Endodermal cell (in vitro differentiated cells): ENCODE results near the gene CACNG4. TPM values are rescaled to one million over a fixed set of nuclear protein-coding genes. Genes with fewer than 3 reads are reported as not detected.

Experiments used
- DNase-seq: peaks from one replicate; pipeline ENCODE4 v3.0.0-alpha.2; 2017
- H3K27ac ChIP-seq: 2 replicates; pipeline ENCODE4 v1.5.1; 2013; ENCODE audit warnings: mild to moderate bottlenecking, low read depth, low read length, moderate library complexity
- H3K27me3 ChIP-seq: 2 replicates; pipeline ENCODE4 v1.6.1; 2013; ENCODE audit warnings: mild to moderate bottlenecking, low read length, moderate library complexity; ENCODE audit not compliant: insufficient read depth, control insufficient read depth, poor library complexity, severe bottlenecking
- H3K36me3 ChIP-seq: 2 replicates; pipeline ENCODE4 v1.7.0; 2013; ENCODE audit warnings: mild to moderate bottlenecking, low read length, moderate library complexity; ENCODE audit not compliant: control insufficient read depth, insufficient read depth
- H3K4me1 ChIP-seq: one replicate; pipeline ENCODE4 v1.7.0; 2013; ENCODE audit warnings: low read length; ENCODE audit not compliant: control insufficient read depth, insufficient read depth
- H3K4me3 ChIP-seq: 2 replicates; pipeline ENCODE4 v1.5.1; 2013; ENCODE audit warnings: mild to moderate bottlenecking, low read length, moderate library complexity
- H3K9ac ChIP-seq: 2 replicates; pipeline ENCODE4 v1.6.1; 2013; ENCODE audit warnings: mild to moderate bottlenecking, low read length, moderate library complexity; ENCODE audit not compliant: poor library complexity, severe bottlenecking; ENCODE audit errors: extremely low read depth
- H3K9me3 ChIP-seq: 2 replicates; pipeline ENCODE4 v1.6.1; 2013; ENCODE audit warnings: mild to moderate bottlenecking, low read length, moderate library complexity; ENCODE audit not compliant: control insufficient read depth
- H3K27ac Mint-ChIP-seq: 2 replicates; pipeline ENCODE4 v1.8.0; 2020; ENCODE audit warnings: mixed read lengths
- H3K27me3 Mint-ChIP-seq: 2 replicates; pipeline ENCODE4 v1.8.0; 2021; ENCODE audit warnings: mild to moderate bottlenecking, mixed read lengths; ENCODE audit not compliant: insufficient read depth
- H3K36me3 Mint-ChIP-seq: 2 replicates; pipeline ENCODE4 v1.8.0; 2020; ENCODE audit warnings: low read depth, mixed read lengths
- H3K4me1 Mint-ChIP-seq: 2 replicates; pipeline ENCODE4 v1.8.0; 2020; ENCODE audit warnings: mixed read lengths
- H3K4me3 Mint-ChIP-seq: 2 replicates; pipeline ENCODE4 v1.8.0; 2020; ENCODE audit warnings: mild to moderate bottlenecking, moderate library complexity, mixed read lengths
- H3K9me3 Mint-ChIP-seq: 2 replicates; pipeline ENCODE4 v1.8.0; 2020; ENCODE audit warnings: mild to moderate bottlenecking, mixed read lengths
- WGBS, 2 experiments: methylation state at CpG; one replicate each; pipeline versions ENCODE4 v1.1.5 to v1.1.7; 2013; ENCODE audit warnings: missing lambda C conversion rate in 2 of 2, mixed read lengths in 1 of 2; ENCODE audit not compliant: insufficient coverage in 1 of 2, insufficient read length in 1 of 2; 5-methylcytosine and 5-hydroxymethylcytosine counted together
- total RNA-seq, 2 donors: library from RNA; stranded (reverse); fragmentation: NEBNext Ultra II Directional in 1 of 2; extraction: Animal tissue kit (Norgen Biotek cat#: 25700) in 1 of 2; gene quantifications; 2 replicates in 1 of 2; 3 replicates in 1 of 2; pipeline ENCODE4 v1.2.1, GENCODE V29; 2021
- TF ChIP-seq, protein P1 (sequence below): fragments of 200-600 bp; sonication (generic); conservative IDR thresholded peaks from 2 replicates; pipeline ENCODE4 v1.5.0; 2021; ENCODE audit warnings: antibody characterized with exemption, mild to moderate bottlenecking

CACNG4 gene
- total RNA-seq, 2 donors from 2014 or later, result 0.22 to 1.3 TPM

DNA sequence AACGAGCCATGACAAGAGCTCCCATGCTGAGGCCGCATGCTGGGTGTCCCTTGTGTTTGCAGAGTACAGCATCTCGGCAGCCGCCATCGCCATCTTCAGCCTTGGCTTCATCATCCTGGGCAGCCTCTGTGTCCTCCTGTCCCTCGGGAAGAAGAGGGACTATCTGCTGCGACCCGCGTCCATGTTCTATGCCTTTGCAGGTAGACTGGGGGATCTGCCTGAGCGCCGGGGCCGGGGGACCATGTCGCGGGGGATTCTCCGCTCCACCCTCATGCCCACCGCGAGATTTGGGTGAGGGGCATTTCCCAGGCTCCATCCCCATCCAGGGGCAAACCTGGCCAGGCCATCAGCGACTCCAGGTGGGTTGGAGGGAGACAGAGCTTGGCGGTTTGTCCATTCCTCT, 90.5 kb downstream of the CACNG4 start:
- Histone ChIP-seq H3K9ac (no peak overlapping the region), H3K36me3 (no peaks in the 10 kb centered on the region), H3K4me3 (no peak overlapping the region), H3K27me3 (no peaks in the 10 kb centered on the region), H3K9me3 (peaks cover under 1% of the 10 kb centered on the region), H3K27ac (no peak overlapping the region), H3K4me1 (no peaks in the 10 kb centered on the region)
- peak; percentile 43 for DNase-seq
- Mint-ChIP-seq H3K27me3 (peaks cover 2% of the 10 kb centered on the region), H3K4me1 (no peaks in the 10 kb centered on the region), H3K27ac (no peak overlapping the region), H3K4me3 (no peak overlapping the region), H3K36me3 (no peaks in the 10 kb centered on the region), H3K9me3 (no peaks in the 10 kb centered on the region)
- TF ChIP-seq, protein P1, sequence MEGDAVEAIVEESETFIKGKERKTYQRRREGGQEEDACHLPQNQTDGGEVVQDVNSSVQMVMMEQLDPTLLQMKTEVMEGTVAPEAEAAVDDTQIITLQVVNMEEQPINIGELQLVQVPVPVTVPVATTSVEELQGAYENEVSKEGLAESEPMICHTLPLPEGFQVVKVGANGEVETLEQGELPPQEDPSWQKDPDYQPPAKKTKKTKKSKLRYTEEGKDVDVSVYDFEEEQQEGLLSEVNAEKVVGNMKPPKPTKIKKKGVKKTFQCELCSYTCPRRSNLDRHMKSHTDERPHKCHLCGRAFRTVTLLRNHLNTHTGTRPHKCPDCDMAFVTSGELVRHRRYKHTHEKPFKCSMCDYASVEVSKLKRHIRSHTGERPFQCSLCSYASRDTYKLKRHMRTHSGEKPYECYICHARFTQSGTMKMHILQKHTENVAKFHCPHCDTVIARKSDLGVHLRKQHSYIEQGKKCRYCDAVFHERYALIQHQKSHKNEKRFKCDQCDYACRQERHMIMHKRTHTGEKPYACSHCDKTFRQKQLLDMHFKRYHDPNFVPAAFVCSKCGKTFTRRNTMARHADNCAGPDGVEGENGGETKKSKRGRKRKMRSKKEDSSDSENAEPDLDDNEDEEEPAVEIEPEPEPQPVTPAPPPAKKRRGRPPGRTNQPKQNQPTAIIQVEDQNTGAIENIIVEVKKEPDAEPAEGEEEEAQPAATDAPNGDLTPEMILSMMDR, result no peak
- WGBS, 2 experiments, result 87 to 95% methylated on average over 6 to 19 of the region's 19 CpGs

DNA sequence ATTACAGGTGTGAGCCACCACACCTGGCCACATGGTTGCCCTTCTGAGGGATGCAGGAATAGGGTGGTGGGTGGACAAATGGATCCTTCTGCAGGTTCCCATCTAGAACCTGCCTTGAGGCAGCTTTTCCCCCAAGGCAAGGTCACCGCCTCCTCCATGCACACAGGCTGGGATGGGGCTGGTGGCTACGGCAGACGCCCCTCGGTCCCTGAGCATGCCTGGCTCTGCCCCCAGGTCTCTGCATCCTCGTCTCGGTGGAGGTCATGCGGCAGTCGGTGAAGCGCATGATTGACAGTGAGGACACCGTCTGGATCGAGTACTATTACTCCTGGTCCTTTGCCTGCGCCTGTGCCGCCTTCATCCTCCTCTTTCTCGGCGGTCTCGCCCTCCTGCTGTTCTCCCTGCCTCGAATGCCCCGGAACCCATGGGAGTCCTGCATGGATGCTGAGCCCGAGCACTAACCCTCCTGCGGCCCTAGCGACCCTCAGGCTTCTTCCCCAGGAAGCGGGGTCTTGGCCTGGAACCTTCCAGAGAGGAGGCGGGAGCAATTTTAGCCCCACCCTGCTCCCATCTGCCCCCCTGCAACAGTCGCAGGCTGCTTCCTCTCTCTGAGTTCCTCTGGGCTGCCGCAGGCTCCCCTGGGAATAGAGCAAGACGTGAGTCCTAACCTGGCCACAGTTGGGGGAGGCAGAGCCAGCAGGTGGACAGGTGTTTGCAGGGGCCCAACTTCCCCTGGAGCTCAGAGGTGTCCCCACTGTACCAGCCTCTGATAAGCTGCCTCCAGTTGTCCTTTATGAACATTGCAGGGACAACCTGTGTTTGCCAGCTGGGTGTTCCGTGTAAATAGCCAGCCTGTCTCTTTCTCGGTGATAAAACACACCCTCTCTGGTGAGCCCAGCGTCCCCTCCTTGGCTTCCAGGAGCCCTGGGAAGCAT, 91.6 kb downstream of the CACNG4 start:
- Mint-ChIP-seq H3K36me3 (peaks cover 7% of the 10 kb centered on the region), H3K27me3 (peaks cover 2% of the 10 kb centered on the region), H3K4me1 (no peaks in the 10 kb centered on the region), H3K4me3 (no peak overlapping the region), H3K27ac (no peak overlapping the region), H3K9me3 (no peaks in the 10 kb centered on the region)
- Histone ChIP-seq H3K27ac (no peak overlapping the region), H3K9me3 (no peaks in the 10 kb centered on the region), H3K4me3 (no peak overlapping the region), H3K36me3 (no peaks in the 10 kb centered on the region), H3K4me1 (no peaks in the 10 kb centered on the region), H3K27me3 (no peaks in the 10 kb centered on the region), H3K9ac (no peak overlapping the region)
- TF ChIP-seq, protein P1, result no peak
- WGBS, 2 experiments, result 90 to 92% methylated on average over 15 to 29 of the region's 29 CpGs
- peak; percentile 52 for DNase-seq

DNA sequence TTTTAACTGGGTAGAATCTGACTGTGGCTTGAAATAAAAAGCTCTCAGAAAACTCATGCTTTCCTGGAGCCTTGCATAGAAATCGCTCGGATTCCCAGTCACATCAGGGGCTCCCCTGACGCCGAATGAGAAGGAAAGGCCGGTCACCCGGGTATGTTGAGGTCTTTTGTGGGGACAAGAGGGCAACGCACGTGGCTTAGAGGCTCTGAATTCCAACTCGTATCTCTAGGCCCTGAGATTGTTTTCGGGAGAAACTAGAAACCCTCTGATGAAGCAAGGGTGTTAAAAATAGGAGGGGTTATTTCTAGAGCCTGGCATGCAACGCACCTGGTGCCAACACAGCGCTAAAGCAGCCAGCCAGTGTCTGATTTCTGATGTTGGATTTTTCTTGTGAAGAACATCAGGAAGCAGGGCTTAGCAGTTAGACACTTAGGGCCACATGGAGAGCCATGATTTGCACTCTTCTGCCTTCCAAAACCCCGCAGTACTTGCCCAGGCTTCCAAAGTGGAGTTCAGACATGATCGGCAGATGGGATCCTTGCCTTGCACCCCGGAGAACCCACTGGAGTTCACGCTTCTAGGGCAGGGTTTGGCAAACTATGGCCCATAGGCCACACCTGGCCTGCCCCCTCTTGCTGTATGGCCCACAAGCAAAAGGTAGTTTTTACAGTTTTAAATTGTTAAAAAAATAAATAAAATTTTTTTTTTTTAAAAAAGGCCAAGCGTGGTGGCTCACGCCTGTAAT, 92.4 kb downstream of the CACNG4 start:
- 94% methylated on average over 13 to 18 of the region's 18 CpGs for WGBS, 2 experiments
- Histone ChIP-seq H3K4me1 (no peaks in the 10 kb centered on the region), H3K27me3 (no peaks in the 10 kb centered on the region), H3K9me3 (no peaks in the 10 kb centered on the region), H3K4me3 (no peak overlapping the region), H3K27ac (no peak overlapping the region), H3K9ac (no peak overlapping the region), H3K36me3 (no peaks in the 10 kb centered on the region)
- Mint-ChIP-seq H3K9me3 (no peaks in the 10 kb centered on the region), H3K27me3 (peaks cover 2% of the 10 kb centered on the region), H3K4me3 (no peak overlapping the region), H3K27ac (no peak overlapping the region), H3K4me1 (no peaks in the 10 kb centered on the region), H3K36me3 (peaks cover 7% of the 10 kb centered on the region)
- TF ChIP-seq, protein P1, result no peak
- DNase-seq, result peak; percentile 48
